ENCODE results near the gene ATG16L1. TPM values are rescaled to one million over a fixed set of nuclear protein-coding genes. Genes with fewer than 3 reads are reported as not detected.

Gene ATG16L1
- total RNA-seq, 2 donors from 2014 or later, result 58.3 to 67.7 TPM

GRCh38 chr2:233235977-233236376 is 15.5 kb upstream of the ATG16L1 start:
- Histone ChIP-seq H3K9me3 (no peaks in the 10 kb centered on the region), H3K36me3 (no peaks in the 10 kb centered on the region), H3K4me1 (replicated peaks) (no peaks in the 10 kb centered on the region), H3K4me3 (no peak overlapping the region), H3K27ac (no peak overlapping the region), H3K27me3 (replicated peaks; ENCODE audit: insufficient read depth) (no peaks in the 10 kb centered on the region)
- DNase-seq (ENCODE audit: low spot score), result no peak
- 67% methylated on average over 9 of the region's 9 CpGs for WGBS
- TF ChIP-seq, protein P1, sequence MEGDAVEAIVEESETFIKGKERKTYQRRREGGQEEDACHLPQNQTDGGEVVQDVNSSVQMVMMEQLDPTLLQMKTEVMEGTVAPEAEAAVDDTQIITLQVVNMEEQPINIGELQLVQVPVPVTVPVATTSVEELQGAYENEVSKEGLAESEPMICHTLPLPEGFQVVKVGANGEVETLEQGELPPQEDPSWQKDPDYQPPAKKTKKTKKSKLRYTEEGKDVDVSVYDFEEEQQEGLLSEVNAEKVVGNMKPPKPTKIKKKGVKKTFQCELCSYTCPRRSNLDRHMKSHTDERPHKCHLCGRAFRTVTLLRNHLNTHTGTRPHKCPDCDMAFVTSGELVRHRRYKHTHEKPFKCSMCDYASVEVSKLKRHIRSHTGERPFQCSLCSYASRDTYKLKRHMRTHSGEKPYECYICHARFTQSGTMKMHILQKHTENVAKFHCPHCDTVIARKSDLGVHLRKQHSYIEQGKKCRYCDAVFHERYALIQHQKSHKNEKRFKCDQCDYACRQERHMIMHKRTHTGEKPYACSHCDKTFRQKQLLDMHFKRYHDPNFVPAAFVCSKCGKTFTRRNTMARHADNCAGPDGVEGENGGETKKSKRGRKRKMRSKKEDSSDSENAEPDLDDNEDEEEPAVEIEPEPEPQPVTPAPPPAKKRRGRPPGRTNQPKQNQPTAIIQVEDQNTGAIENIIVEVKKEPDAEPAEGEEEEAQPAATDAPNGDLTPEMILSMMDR (IDR thresholded peaks at IDR 0.05), result no peak
- intact Hi-C loops (cut with DNase I), result no loop called here

- TF ChIP-seq, protein P1 (IDR thresholded peaks at IDR 0.05), result no peak
- TF ChIP-seq POLR2AphosphoS5 (IDR thresholded peaks at IDR 0.05), result no peak
- no peak for TF ChIP-seq POLR2A (IDR thresholded peaks at IDR 0.05)
- Histone ChIP-seq H3K27ac (no peak overlapping the region), H3K27me3 (replicated peaks; ENCODE audit: insufficient read depth) (no peaks in the 10 kb centered on the region), H3K36me3 (no peaks in the 10 kb centered on the region), H3K4me1 (replicated peaks) (no peaks in the 10 kb centered on the region), H3K9me3 (no peaks in the 10 kb centered on the region), H3K4me3 (no peak overlapping the region)
- no peak for DNase-seq (ENCODE audit: low spot score)
- intact Hi-C loops (cut with DNase I), result no loop called here
- 79% methylated on average over 7 of the region's 7 CpGs for WGBS
Measured at GRCh38 chr2:233236820-233237589, 14.5 kb upstream of the ATG16L1 start.

- TF ChIP-seq POLR2A (IDR thresholded peaks at IDR 0.05) (no peak), POLR2AphosphoS5 (IDR thresholded peaks at IDR 0.05) (no peak)
- TF ChIP-seq, protein P1 (IDR thresholded peaks at IDR 0.05), result no peak
- DNase-seq (ENCODE audit: low spot score), result no peak
- Histone ChIP-seq H3K9me3 (no peaks in the 10 kb centered on the region), H3K27me3 (replicated peaks; ENCODE audit: insufficient read depth) (no peaks in the 10 kb centered on the region), H3K4me1 (replicated peaks) (no peaks in the 10 kb centered on the region), H3K36me3 (no peaks in the 10 kb centered on the region), H3K27ac (no peak overlapping the region), H3K4me3 (no peak overlapping the region)
- WGBS, result 91% methylated on average over 2 of the region's 2 CpGs
- intact Hi-C loops (cut with DNase I), result no loop called here
Measured at GRCh38 chr2:233240897-233241296, 10.6 kb upstream of the ATG16L1 start.

GRCh38 chr2:233241803-233242202 is 9.7 kb upstream of the ATG16L1 start:
- Histone ChIP-seq H3K27ac (no peak overlapping the region), H3K27me3 (replicated peaks; ENCODE audit: insufficient read depth) (no peaks in the 10 kb centered on the region), H3K4me1 (replicated peaks) (no peaks in the 10 kb centered on the region), H3K4me3 (no peak overlapping the region), H3K9me3 (no peaks in the 10 kb centered on the region), H3K36me3 (no peaks in the 10 kb centered on the region)
- no peak for DNase-seq (ENCODE audit: low spot score)
- TF ChIP-seq POLR2A (IDR thresholded peaks at IDR 0.05) (no peak), POLR2AphosphoS5 (IDR thresholded peaks at IDR 0.05) (no peak)
- TF ChIP-seq, protein P1 (IDR thresholded peaks at IDR 0.05), result no peak
- intact Hi-C loops (cut with DNase I), result no loop called here
- WGBS, result 77% methylated on average over 3 of the region's 3 CpGs

Data from prostate gland (tissue), 2 donors.